Panc1 (cell line): ENCODE measurements around the gene PPP3R1. TPM values are rescaled to one million over a fixed set of nuclear protein-coding genes. Genes with fewer than 3 reads are reported as not detected.

Source experiments
- ATAC-seq: fragments of 200-7000 bp; cut with Tn5 transposase; 2 replicates; pipeline ENCODE4 v1.9.1; 2020; ENCODE audit warnings: mild to moderate bottlenecking, moderate library complexity
- BruUV-seq: library from RNA; stranded (reverse); fragments of 400-500 nt; replicated peaks from 2 replicates; lab custom pipeline; 2021; lab: Mats Ljungman, UMichigan
- CTCF ChIA-PET: fragments of 300-600 bp; sonication (Branson Sonifier 250); formaldehyde crosslinking; loops from one replicate; lab custom pipeline; 2022; ENCODE audit warnings: antibody characterized with exemption; lab: Charles Lee
- POLR2A ChIA-PET: fragments of 300-600 bp; sonication (Branson Sonifier 250); formaldehyde crosslinking; loops from one replicate; lab custom pipeline; 2022; ENCODE audit warnings: antibody characterized with exemption; lab: Charles Lee
- DNase-seq: peaks from one replicate; pipeline ENCODE4 v3.0.0-alpha.2; 2010; ENCODE audit warnings: low read depth, low spot score
- H3K27ac ChIP-seq: 2 replicates; pipeline ENCODE4 v1.5.1; 2011; ENCODE audit warnings: mild to moderate bottlenecking, low read length, inconsistent platforms
- H3K27me3 ChIP-seq: fragments of 200-500 bp; sonication (Bioruptor generic); 2 replicates; pipeline ENCODE4 v1.6.0; 2014; ENCODE audit warnings: low read length, inconsistent platforms; ENCODE audit not compliant: control insufficient read depth, insufficient read depth
- H3K36me3 ChIP-seq: fragments of 200-500 bp; sonication (Bioruptor generic); 2 replicates; pipeline ENCODE4 v1.5.1; 2014; ENCODE audit warnings: inconsistent platforms, mild to moderate bottlenecking, low read length, moderate library complexity; ENCODE audit not compliant: control insufficient read depth, insufficient read depth
- H3K4me1 ChIP-seq: 2 replicates; pipeline ENCODE4 v1.5.1; 2011; ENCODE audit warnings: inconsistent platforms, mild to moderate bottlenecking, low read length, moderate library complexity; ENCODE audit not compliant: control insufficient read depth, insufficient read depth
- H3K4me3 ChIP-seq, 2 experiments: 2 replicates each; pipeline ENCODE4 v1.5.1; 2011 to 2012; ENCODE audit warnings: low read depth in 2 of 2, low read length in 2 of 2, mild to moderate bottlenecking in 2 of 2, inconsistent platforms in 1 of 2, moderate library complexity in 1 of 2
- H3K9me3 ChIP-seq: fragments of 200-500 bp; sonication (Bioruptor generic); 2 replicates; pipeline ENCODE4 v1.5.1; 2014; ENCODE audit warnings: low read depth, mild to moderate bottlenecking, inconsistent platforms, low read length, moderate library complexity; ENCODE audit not compliant: control insufficient read depth, insufficient read depth
- POLR2AphosphoS5 ChIP-seq: IDR thresholded peaks from 2 replicates; pipeline ENCODE4 v1.6.1; 2012; ENCODE audit warnings: mild to moderate bottlenecking, low read depth, low read length, moderate library complexity
- SIN3A ChIP-seq: IDR thresholded peaks from 2 replicates; pipeline ENCODE4 v1.6.1; 2012; ENCODE audit warnings: low read depth, mild to moderate bottlenecking, low read length, moderate library complexity, borderline replicate concordance; ENCODE audit not compliant: insufficient read depth
- TCF7L2 ChIP-seq: IDR thresholded peaks from 2 replicates; pipeline ENCODE4 v1.6.1; 2011; ENCODE audit warnings: mild to moderate bottlenecking, low read depth, low read length, inconsistent platforms
- in situ Hi-C: cut with HindIII; loops from 2 replicates; pipeline ENCODE4 v1.10.0; 2016; ENCODE audit warnings: low sequenced_read_pairs, low pct_unique_long_range_greater_than_20kb
- intact Hi-C: fragments of 100-400 bp; cut with micrococcal nuclease; formaldehyde crosslinking; loops from one replicate; pipeline ENCODE4 v1.10.0; 2022; ENCODE audit not compliant: unreplicated experiment
- total RNA-seq: library from RNA; stranded (reverse); gene quantifications from one replicate; pipeline ENCODE4 v1.2.1, GENCODE V29; 2021; ENCODE audit not compliant: unreplicated experiment
- TF ChIP-seq, protein P1 (sequence below), 2 experiments: IDR thresholded peaks; 2 replicates each; pipeline ENCODE4 v1.6.1; 2011 to 2012; ENCODE audit warnings: low read depth in 2 of 2, control low read depth in 1 of 2, low read length in 1 of 2, mild to moderate bottlenecking in 1 of 2, moderate library complexity in 1 of 2; ENCODE audit not compliant: insufficient read depth in 1 of 2
- TF ChIP-seq, protein P2 (sequence below): fragments of 450-650 bp; IDR thresholded peaks from 2 replicates; pipeline ENCODE4 v1.5.1; 2017; ENCODE audit warnings: mild to moderate bottlenecking

PPP3R1 gene
- total RNA-seq, 1 experiment from 2014 or later = 77.9 TPM

DNA sequence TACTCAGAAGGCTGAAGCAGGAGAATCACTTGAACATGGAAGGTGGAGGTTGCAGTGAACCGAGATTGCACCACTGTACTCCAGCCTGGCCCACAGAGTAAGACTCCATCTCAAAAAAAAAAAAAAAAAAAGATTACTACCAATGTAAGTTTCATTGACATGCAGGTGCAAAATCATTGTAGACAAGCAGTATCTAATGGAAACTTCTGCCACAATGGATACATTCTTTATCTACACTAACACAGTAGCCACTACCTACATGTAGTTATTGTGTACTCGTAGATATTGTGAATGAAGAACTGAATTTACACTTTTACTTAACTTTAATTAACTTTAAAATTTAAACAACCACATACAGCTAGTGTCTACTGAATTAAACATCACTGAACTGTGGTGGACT lies 10.6 kb downstream of the PPP3R1 start:
- Histone ChIP-seq H3K36me3 (no peaks in the 10 kb centered on the region), H3K4me3 (no peak overlapping the region), H3K27ac (no peak overlapping the region), H3K9me3 (no peaks in the 10 kb centered on the region), H3K4me1 (peaks cover 30% of the 10 kb centered on the region), H3K27me3 (no peaks in the 10 kb centered on the region)
- no peak for DNase-seq
- POLR2A ChIA-PET = no interaction called here
- TF ChIP-seq TCF7L2 (no peak), POLR2AphosphoS5 (no peak)
- TF ChIP-seq, protein P1, sequence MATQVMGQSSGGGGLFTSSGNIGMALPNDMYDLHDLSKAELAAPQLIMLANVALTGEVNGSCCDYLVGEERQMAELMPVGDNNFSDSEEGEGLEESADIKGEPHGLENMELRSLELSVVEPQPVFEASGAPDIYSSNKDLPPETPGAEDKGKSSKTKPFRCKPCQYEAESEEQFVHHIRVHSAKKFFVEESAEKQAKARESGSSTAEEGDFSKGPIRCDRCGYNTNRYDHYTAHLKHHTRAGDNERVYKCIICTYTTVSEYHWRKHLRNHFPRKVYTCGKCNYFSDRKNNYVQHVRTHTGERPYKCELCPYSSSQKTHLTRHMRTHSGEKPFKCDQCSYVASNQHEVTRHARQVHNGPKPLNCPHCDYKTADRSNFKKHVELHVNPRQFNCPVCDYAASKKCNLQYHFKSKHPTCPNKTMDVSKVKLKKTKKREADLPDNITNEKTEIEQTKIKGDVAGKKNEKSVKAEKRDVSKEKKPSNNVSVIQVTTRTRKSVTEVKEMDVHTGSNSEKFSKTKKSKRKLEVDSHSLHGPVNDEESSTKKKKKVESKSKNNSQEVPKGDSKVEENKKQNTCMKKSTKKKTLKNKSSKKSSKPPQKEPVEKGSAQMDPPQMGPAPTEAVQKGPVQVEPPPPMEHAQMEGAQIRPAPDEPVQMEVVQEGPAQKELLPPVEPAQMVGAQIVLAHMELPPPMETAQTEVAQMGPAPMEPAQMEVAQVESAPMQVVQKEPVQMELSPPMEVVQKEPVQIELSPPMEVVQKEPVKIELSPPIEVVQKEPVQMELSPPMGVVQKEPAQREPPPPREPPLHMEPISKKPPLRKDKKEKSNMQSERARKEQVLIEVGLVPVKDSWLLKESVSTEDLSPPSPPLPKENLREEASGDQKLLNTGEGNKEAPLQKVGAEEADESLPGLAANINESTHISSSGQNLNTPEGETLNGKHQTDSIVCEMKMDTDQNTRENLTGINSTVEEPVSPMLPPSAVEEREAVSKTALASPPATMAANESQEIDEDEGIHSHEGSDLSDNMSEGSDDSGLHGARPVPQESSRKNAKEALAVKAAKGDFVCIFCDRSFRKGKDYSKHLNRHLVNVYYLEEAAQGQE (IDR thresholded peaks at IDR 0.05; ENCODE audit: insufficient read depth in 1 of 2, low read depth in 2 of 2, low read length in 1 of 2) = no peak
- no peak for ATAC-seq
- intact Hi-C loops (no loop called here), in situ Hi-C loops (no loop called here)
- no TSS peak for BruUV-seq
- CTCF ChIA-PET = interaction anchor here (0.7 kb wide), 1 partner anchor 118 kb away, joined by 3 read pairs; no protein-coding TSS in a partner anchor

DNA sequence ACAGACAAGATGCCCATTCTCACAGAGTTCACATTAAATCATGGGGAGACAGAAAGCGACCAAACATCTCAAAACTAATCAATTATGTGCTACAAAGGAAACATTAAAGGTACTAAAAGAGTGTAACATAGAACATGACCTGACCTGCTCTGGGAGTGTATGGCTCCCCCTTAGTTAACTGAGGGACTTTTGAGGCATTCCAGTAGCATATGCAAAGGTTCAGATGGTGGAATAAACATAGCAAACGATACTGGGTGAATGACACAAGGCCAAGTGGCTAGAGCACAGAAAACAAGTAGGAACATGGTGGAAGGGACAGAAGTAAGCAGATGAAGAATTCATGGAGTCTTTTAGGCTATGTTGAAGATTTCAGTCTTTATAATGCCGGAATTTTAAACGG lies 11.9 kb downstream of the PPP3R1 start:
- in situ Hi-C loops = no loop called here
- no peak for ATAC-seq
- Histone ChIP-seq H3K4me3 (no peak overlapping the region), H3K36me3 (no peaks in the 10 kb centered on the region), H3K27ac (no peak overlapping the region), H3K27me3 (no peaks in the 10 kb centered on the region), H3K9me3 (no peaks in the 10 kb centered on the region), H3K4me1 (peaks cover 32% of the 10 kb centered on the region)
- POLR2A ChIA-PET = no interaction called here
- CTCF ChIA-PET = no interaction called here
- TF ChIP-seq POLR2AphosphoS5 (no peak), TCF7L2 (no peak), SIN3A (no peak)
- TF ChIP-seq, protein P2, sequence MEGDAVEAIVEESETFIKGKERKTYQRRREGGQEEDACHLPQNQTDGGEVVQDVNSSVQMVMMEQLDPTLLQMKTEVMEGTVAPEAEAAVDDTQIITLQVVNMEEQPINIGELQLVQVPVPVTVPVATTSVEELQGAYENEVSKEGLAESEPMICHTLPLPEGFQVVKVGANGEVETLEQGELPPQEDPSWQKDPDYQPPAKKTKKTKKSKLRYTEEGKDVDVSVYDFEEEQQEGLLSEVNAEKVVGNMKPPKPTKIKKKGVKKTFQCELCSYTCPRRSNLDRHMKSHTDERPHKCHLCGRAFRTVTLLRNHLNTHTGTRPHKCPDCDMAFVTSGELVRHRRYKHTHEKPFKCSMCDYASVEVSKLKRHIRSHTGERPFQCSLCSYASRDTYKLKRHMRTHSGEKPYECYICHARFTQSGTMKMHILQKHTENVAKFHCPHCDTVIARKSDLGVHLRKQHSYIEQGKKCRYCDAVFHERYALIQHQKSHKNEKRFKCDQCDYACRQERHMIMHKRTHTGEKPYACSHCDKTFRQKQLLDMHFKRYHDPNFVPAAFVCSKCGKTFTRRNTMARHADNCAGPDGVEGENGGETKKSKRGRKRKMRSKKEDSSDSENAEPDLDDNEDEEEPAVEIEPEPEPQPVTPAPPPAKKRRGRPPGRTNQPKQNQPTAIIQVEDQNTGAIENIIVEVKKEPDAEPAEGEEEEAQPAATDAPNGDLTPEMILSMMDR = no peak
- TF ChIP-seq, protein P1 (IDR thresholded peaks at IDR 0.05; ENCODE audit: insufficient read depth in 1 of 2, low read depth in 2 of 2, low read length in 1 of 2) = no peak
- BruUV-seq = no TSS peak
- intact Hi-C loops = no loop called here
- DNase-seq = no peak
